IPS-11a (cell line): ENCODE results near the gene NTN5.
"Not testable (repeated sequence)": the region's sequence is repeated elsewhere in the genome, so short reads cannot be mapped to it uniquely, and the experiment has no call there.

Experiments
- H3K4me3 ChIP-seq: one replicate; pipeline ENCODE4 v1.5.1; 2013; ENCODE audit warnings: low read depth, low read length, control low read depth

Gene NTN5

GRCh38 chr19:48670699-48671445, 1.9 kb downstream of the NTN5 start:
- no peak overlapping the region for H3K4me3 ChIP-seq

DNA sequence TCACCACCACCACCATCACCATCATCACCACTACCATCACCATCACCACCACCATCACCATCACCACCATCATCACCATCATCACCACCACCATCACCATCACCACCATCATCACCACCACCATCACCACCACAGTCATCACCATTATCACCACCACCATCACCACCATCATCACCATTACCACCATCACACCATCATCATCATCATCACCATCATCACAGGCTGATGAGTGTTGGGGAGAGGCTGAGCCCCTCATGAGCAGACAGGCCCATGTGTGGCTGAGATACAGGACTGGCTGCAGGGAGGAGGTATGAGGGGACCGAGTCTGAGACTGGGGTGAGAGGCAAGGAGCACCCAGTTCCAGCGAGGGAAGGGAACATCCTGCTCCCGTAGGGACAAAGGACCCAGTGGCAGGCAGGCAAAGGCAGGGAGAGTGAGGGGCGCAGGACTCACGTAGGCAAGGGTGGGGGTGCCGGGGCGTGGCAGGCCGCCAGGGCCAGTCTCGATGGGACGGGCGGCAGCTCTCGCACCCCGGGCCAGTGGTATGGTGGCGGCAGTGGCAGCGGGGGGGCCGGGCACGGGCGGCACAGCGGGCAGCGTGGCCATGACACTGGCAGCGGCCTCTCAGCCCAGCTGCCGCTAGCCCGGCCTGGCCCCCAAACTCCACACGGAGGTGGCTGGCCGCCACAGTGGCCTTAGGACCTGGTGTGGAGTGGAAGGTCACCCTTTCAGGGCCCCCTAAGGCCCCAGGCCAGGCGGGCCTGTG, 2.7 kb downstream of the NTN5 start:
- no peak overlapping the region for H3K4me3 ChIP-seq

DNA sequence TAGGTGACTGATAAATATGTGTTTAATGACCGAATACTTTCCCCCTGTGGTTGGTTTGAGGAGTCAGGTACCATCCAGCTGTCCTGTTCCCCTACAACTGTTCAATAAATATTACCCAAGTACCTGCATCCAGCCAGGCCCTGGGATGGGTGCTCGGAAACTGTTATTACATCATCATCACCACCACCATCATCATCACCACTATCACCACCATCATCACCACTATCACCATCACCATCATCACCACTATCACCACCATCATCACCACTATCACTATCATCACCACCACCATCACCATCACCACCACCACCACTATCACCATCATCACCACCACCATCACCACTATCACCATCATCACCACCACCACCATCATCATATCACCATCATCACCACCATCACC, 4.1 kb downstream of the NTN5 start:
- no peak overlapping the region for H3K4me3 ChIP-seq

DNA sequence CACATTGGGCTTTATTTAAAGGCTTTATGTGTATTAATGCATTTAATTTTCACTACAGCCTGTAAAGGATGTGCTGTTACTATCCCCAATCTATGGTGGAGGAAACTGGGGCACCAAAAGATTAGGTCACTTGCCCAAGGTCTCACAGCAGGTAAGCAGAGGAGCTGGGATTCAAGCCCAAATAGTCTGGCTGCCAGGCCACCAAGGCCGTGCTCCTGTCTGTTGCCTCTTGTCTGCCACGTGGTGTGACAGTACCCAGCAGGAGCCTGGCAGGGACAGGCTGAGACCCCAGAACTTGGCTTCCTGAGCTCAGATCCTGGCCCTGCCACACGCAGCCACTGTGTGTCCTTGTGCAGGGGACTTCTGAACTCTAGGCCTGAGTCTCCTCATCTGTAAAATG, 4.5 kb downstream of the NTN5 start:
- H3K4me3 ChIP-seq = no peak overlapping the region

- no peak overlapping the region for H3K4me3 ChIP-seq
These were observed 7.0 kb downstream of the NTN5 start for GRCh38 chr19:48665786-48666185.

- no peak overlapping the region for H3K4me3 ChIP-seq
These were observed 8.3 kb downstream of the NTN5 start for GRCh38 chr19:48664476-48664875.

GRCh38 chr19:48663667-48664066, 9.2 kb downstream of the NTN5 start:
- no peak overlapping the region for H3K4me3 ChIP-seq

GRCh38 chr19:48661711-48662090, 11.1 kb downstream of the NTN5 start:
- H3K4me3 ChIP-seq = no peak overlapping the region

GRCh38 chr19:48660852-48661710, 11.7 kb downstream of the NTN5 start:
- no peak overlapping the region for H3K4me3 ChIP-seq

DNA sequence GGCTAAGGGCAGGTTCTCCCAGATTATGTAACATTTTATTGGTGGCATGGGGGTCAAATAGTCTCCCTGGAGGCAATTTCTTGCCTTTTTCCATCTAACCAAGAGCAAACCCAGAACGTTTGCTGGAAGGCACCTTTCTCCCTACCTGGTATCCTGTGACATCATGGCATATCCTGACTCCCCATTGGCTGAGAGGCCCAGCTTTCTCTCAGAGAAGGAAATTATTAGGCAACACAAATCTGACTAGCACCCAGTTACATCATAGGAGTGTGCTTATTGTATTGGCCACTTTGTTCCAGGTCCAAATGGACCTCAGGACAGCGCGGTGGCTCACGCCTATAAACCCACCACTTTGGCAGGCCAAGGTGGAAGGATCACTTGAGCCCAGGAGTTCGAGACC, 13.0 kb downstream of the NTN5 start:
- H3K4me3 ChIP-seq = no peak overlapping the region

DNA sequence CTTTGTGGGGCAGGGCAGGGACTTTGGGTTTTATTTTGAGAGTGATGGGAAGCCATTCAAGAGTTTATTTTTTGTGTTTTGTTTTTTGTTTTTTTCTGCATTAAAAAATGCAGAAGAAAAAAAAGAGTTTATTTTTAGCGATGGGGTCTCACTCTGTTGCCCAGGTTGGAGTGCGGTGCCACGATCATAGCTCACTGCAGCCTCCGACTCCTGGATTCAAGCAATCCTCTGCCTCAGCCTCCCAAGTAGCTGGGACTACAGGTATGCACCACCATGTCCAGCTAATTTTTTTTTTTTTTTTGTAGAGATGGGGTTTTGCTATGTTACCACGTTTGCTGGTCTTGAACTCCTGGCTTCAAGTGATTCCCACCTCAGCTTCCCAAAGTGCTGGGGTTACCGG, 14.3 kb downstream of the NTN5 start:
- no peak overlapping the region for H3K4me3 ChIP-seq

DNA sequence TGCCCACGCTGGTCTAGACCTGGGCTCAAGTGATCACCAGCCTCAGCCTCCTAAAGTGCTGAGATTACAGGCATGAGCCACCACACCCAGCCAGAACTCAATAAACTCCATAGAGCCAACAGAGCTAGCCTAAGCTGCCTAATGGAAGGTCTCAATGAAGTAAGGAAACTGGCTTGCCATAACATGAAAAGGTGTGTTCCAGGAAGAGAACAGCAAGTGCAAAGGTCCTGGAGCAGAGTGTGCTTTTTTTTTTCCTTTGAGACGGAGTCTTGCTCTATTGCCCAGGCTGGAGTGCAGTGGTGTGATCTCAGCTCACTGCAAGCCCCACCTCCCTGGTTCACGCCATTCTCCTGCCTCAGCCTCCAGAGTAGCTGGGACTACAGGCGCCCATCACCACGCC, 15.0 kb downstream of the NTN5 start:
- H3K4me3 ChIP-seq = not testable (repeated sequence)

DNA sequence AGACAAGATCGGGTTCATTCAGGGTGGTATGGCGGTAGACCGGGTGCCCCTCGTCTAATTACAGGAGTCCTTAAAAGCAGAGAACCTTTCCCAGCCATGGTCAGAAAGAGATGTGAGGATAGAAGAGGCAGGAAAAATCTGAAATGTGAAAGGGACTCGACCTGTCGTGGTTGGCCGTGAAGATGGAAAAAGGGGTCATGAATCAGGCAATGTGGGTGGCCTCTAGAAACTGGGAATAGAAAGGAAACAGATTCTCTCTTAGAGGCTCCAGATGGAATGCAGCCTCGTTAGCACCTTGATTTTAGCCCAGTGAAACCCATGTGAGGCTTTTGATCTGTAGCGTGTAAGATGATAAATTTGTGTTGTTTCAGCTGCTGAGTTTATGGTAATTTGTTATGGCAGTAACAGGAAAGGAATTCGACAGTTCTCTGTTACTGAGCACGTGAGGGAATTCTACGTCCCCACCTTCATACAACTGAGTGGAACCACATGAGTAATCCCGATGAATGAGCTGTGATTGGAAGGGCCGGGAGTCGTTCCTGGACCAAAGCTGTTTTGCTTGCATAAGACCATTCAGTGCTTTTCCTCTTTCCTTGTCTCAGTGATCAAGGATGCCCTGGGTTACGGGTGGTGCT, 15.9 kb downstream of the NTN5 start:
- H3K4me3 ChIP-seq = no peak overlapping the region

DNA sequence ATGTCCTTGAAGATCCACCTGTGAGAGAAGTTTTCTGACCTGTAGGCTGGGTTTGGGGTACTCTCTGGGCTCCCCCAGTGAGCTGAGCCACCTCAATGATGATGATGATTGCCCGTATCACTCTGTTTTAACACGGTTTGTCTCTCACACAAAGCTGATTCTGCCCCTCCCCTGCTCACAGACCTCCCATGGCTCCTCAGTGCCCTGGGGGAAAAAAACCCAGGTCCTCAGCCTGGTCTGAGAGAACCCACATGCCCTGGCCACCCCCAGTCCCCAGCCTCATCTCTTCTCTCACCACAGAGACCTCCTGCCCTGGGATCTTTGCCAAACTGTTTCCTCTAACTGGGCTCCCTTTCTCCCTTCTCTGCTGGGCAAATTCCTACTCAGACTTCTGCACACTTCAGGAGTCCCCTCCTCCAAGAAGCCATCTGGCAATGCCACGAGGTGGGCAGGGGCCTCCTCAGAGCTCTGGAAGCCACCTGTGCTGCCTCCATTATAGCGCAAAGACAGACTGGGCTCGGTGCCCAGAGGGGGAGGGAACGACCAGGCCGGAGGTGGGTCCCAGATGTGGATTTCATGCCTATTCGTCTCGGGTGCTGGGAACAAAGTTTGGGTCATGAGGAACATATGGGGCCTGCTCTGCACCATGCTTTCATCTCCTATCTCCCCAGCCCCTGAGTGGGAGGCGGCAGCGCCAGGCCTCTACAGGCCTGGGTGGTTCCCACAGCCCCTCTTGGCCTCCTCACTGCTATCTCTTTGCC, 18.3 kb downstream of the NTN5 start:
- no peak overlapping the region for H3K4me3 ChIP-seq

DNA sequence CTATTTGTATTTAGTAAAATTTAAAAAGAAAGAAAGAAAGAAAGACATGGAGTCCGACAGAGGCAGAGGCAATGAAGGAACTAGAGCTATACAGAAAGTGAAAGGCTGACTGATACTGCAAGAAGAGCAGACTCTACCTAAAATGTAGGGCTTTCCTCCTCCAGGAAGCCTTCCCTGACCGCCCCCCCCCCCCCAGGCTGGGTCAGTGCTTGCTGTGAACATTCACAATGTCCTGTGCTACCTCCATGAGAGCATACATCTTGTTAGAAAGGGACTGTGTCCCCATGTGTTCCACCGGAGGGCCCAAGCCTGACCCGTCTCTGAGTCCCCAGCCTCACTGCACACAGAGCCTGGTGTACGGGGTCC, 21.2 kb downstream of the NTN5 start:
- no peak overlapping the region for H3K4me3 ChIP-seq

DNA sequence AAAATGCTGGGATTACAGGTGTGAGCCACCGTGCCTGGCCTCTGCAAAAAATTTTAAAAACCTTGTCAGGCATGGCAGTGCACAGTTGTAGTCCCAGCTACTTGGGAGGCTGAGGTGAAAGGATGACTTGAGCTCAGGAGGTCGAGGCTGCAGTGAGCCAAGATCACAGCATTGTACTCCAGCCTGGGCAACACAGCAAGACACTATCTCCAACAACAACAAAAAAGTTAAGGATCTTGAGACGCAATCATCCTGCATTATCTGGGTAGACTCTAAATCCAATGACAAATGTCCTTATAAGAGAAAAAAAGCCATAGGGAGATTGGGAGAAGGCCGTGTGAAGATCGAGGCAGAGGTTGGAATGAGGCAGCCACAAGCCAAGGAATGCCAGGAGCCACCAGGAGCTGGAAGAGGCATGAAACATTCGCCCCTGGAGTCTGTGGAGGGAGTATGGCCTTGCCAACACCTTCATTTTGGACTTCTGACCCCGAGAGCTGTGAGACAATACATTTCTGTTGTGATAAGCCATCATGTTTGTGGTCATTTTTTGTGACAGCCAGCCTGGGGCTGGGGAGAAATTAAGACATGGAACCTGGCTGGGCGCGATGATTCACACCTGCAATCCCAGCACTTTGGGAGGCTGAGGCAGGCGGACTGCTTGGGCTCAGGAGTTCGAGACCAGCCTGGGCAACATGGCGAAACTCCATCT, 21.7 kb downstream of the NTN5 start:
- H3K4me3 ChIP-seq = no peak overlapping the region

DNA sequence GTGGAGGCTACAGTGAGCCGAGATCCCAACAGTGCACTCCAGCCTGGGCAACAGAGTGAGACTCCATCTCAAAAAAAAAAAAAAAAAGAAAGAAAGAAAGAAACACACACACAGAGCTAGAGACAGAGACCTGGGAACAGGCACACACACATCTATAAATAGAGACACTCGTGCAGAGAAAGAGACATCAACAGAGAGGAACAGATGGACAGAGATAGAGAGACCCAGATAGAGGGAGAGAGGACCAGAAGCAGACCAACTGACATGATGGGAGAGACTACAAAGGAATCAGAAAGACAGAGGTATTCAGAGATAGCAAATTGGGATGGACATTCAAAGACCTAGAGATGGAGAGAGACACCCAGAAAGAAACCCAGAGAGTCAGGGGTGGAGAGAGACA, 24.7 kb downstream of the NTN5 start:
- no peak overlapping the region for H3K4me3 ChIP-seq

DNA sequence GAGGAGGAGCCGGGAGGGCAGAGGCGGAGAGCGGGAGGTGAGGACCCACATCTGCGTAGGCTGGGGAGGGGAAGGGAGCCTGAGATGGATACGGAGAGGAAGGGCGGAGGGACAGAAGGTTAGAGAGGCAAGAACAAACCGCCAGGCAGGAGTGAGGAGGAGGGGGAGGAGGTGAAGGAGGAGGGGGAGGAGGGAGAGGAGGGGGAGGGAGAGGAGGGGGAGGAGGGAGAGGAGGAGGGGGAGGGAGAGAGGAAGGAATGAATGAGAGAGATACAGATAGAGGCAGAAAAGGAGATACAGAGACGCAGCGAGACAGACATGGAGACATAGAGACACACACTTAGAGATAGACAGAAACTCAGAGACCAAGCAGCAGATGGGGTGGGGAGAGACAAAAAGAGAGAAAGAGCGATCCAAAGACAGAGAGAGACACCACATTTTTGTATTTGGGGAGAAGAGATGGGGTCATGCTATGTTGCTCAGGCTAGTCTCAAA, 26.0 kb downstream of the NTN5 start:
- no peak overlapping the region for H3K4me3 ChIP-seq

DNA sequence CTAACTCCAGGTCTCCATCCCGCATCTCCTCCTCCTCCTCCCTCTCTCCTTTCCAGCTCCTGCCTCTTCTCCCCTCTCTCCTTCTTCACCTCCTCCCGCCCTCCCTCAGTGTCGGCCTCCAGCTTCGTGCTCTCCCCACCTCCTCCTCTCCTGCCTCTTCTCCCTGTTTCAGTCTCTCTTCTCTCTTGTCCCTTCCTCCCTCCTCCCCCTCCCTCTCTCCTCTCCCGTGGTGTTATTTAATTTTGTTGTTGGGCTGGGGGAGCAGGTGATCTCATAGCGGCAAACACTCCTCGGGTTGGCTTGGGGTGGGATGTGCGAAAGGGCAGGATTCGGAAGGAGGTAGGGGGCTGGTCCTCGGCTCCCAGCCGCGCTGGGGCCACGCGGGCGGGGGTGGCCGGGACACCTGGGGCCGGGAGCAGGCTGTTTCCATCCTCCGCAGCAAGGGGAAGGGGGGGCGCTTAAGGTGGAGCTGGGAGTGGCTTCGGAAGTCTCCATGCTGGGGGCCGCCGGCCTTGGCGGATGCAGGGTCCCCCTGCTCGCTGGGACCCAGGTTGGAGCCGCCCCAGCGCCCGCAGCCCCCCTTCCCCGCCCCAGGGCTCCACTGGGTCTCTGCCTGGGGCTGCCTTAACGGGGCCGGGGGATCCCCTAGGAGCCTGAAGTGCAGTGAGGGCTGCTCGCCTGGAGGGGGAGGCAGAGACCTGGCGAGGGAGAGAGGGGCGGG, 26.7 kb downstream of the NTN5 start, which contains the start of gene CA11:
Gene CA11 (minus strand): TSS at position 187 of the 721 bp plus-strand sequence. CDS start 555 bp downstream, outside the sequence.
- peak within 1 kb of the TSS; percentile 69 for H3K4me3 ChIP-seq
